SK-N-SH (cell line): Measurements from ENCODE around the gene DECR2. TPM values are rescaled to one million over a fixed set of nuclear protein-coding genes. Genes with fewer than 3 reads are reported as not detected.

Source experiments
- CTCF ChIA-PET: fragments of 300-600, 350-600 bp; formaldehyde crosslinking; extraction: SDS; loops from one replicate; lab custom pipeline; 2021; lab: Yijun Ruan, JAX
- POLR2A ChIA-PET: fragments of 350-600 bp; sonication (Branson Sonifier 250); formaldehyde crosslinking; extraction: SDS; loops from one replicate; lab custom pipeline; 2020; ENCODE audit warnings: antibody characterized with exemption, inconsistent platforms; lab: Yijun Ruan, JAX
- DNase-seq: peaks from one replicate; pipeline ENCODE4 v3.0.0; 2012
- H2AFZ ChIP-seq: fragments of 200-600 bp; sonication (generic); 2 replicates; pipeline ENCODE4 v1.8.1; 2016; ENCODE audit warnings: antibody characterized with exemption, mild to moderate bottlenecking, low read depth
- H3F3A ChIP-seq: fragments of 200-600 bp; sonication (generic); replicated peaks from 2 replicates; pipeline ENCODE3; 2016; ENCODE audit warnings: antibody characterized with exemption, mild to moderate bottlenecking; ENCODE audit not compliant: insufficient read depth
- H3K27ac ChIP-seq, 2 experiments: fragments of 200-500 bp in 1 of 2; fragments of 200-600 bp in 1 of 2; sonication (Bioruptor generic) in 1 of 2; sonication (generic), shearing (Covaris generic) in 1 of 2; 2 replicates each; pipeline versions ENCODE4 v1.5.1 to v1.6.1; 2014 to 2016; ENCODE audit warnings: low read depth in 2 of 2, inconsistent platforms in 1 of 2, low read length in 1 of 2, mild to moderate bottlenecking in 1 of 2, mixed read lengths in 1 of 2
- H3K27me3 ChIP-seq: fragments of 200-600 bp; sonication (generic), shearing (Covaris generic); 2 replicates; pipeline ENCODE4 v1.6.1; 2016; ENCODE audit warnings: mixed run types; ENCODE audit not compliant: insufficient read depth
- H3K36me3 ChIP-seq, 2 experiments: fragments of 200-500 bp in 1 of 2; fragments of 200-600 bp in 1 of 2; sonication (Bioruptor generic) in 1 of 2; sonication (generic) in 1 of 2; replicated peaks in 1 of 2; 2 replicates each; pipeline versions ENCODE3 to v1.5.1; 2014 to 2016; ENCODE audit warnings: low read length in 1 of 2, mild to moderate bottlenecking in 1 of 2; ENCODE audit not compliant: insufficient read depth in 2 of 2, control insufficient read depth in 1 of 2
- H3K4me1 ChIP-seq, 2 experiments: fragments of 200-500 bp in 1 of 2; fragments of 200-600 bp in 1 of 2; sonication (Bioruptor generic) in 1 of 2; sonication (generic), shearing (Covaris generic) in 1 of 2; 2 replicates each; pipeline versions ENCODE4 v1.5.1 to v1.6.1; 2014 to 2016; ENCODE audit warnings: low read depth in 1 of 2, low read length in 1 of 2, mixed run types in 1 of 2; ENCODE audit not compliant: insufficient read depth in 2 of 2, control insufficient read depth in 1 of 2
- H3K4me2 ChIP-seq: fragments of 200-600 bp; sonication (generic), shearing (Covaris generic); 2 replicates; pipeline ENCODE4 v1.6.1; 2017; ENCODE audit warnings: mixed run types
- H3K4me3 ChIP-seq, 2 experiments: fragments of 200-500 bp in 1 of 2; fragments of 200-600 bp in 1 of 2; sonication (Bioruptor generic) in 1 of 2; sonication (generic), shearing (Covaris generic) in 1 of 2; 2 replicates each; pipeline versions ENCODE4 v1.5.1 to v1.8.1; 2014 to 2016; ENCODE audit warnings: low read depth in 2 of 2, inconsistent platforms in 1 of 2, low read length in 1 of 2, mild to moderate bottlenecking in 1 of 2, mixed read lengths in 1 of 2, moderate library complexity in 1 of 2
- H3K79me2 ChIP-seq: fragments of 200-600 bp; sonication (generic); 2 replicates; pipeline ENCODE4 v1.8.1; 2017; ENCODE audit warnings: mild to moderate bottlenecking; ENCODE audit not compliant: insufficient read depth
- H3K9ac ChIP-seq: fragments of 200-600 bp; sonication (generic); 2 replicates; pipeline ENCODE4 v1.6.1; 2017; ENCODE audit warnings: mixed run types
- H3K9me2 ChIP-seq: fragments of 200-600 bp; sonication (generic); 2 replicates; pipeline ENCODE4 v1.6.1; 2017; ENCODE audit warnings: mixed run types
- H3K9me3 ChIP-seq: fragments of 200-600 bp; sonication (generic); 2 replicates; pipeline ENCODE4 v1.6.1; 2017; ENCODE audit warnings: mixed run types, mild to moderate bottlenecking, moderate library complexity
- H4K20me1 ChIP-seq: fragments of 200-600 bp; sonication (generic); 2 replicates; pipeline ENCODE4 v1.6.1; 2017; ENCODE audit warnings: mild to moderate bottlenecking, mixed run types; ENCODE audit not compliant: insufficient read depth
- CHD2 ChIP-seq: fragments of 150-350 bp; IDR thresholded peaks from 2 replicates; pipeline ENCODE4 v1.6.1; 2018; ENCODE audit warnings: low read length; ENCODE audit not compliant: partially characterized antibody
- ELF1 ChIP-seq: IDR thresholded peaks from 2 replicates; pipeline ENCODE4 v1.4.0; 2012
- EP300 ChIP-seq, 2 experiments: IDR thresholded peaks; 2 replicates each; pipeline versions ENCODE4 v1.4.0 to v1.6.1; 2012; ENCODE audit warnings: borderline replicate concordance in 1 of 2, low read depth in 1 of 2, low read length in 1 of 2
- FOSL2 ChIP-seq: IDR thresholded peaks from 2 replicates; pipeline ENCODE4 v1.4.0; 2012; ENCODE audit warnings: low read depth, mild to moderate bottlenecking, moderate library complexity, borderline replicate concordance
- FOXM1 ChIP-seq: IDR thresholded peaks from 2 replicates; pipeline ENCODE4 v1.4.0; 2012; ENCODE audit warnings: low read depth, mild to moderate bottlenecking
- GABPA ChIP-seq: IDR thresholded peaks from 2 replicates; pipeline ENCODE4 v1.4.0; 2012; ENCODE audit warnings: low read depth, mild to moderate bottlenecking
- JUND ChIP-seq: IDR thresholded peaks from 2 replicates; pipeline ENCODE4 v1.4.0; 2012
- MAX ChIP-seq: IDR thresholded peaks from 2 replicates; pipeline ENCODE4 v1.4.0; 2012; ENCODE audit warnings: low read depth
- NRF1 ChIP-seq: IDR thresholded peaks from 2 replicates; pipeline ENCODE4 v1.6.1; 2012; ENCODE audit warnings: low read depth, mild to moderate bottlenecking, low read length
- POLR2AphosphoS5 ChIP-seq: IDR thresholded peaks from 2 replicates; pipeline ENCODE4 v1.6.1; 2012; ENCODE audit warnings: low read depth, low read length
- RAD21 ChIP-seq: IDR thresholded peaks from 2 replicates; pipeline ENCODE4 v1.6.1; 2012; ENCODE audit warnings: mild to moderate bottlenecking, low read length
- REST ChIP-seq: IDR thresholded peaks from 2 replicates; pipeline ENCODE4 v1.6.1; 2012; ENCODE audit warnings: mild to moderate bottlenecking, low read depth, low read length, moderate library complexity
- SIN3A ChIP-seq: IDR thresholded peaks from 2 replicates; pipeline ENCODE4 v1.6.1; 2012; ENCODE audit warnings: low read depth, mild to moderate bottlenecking, low read length, moderate library complexity, borderline replicate concordance
- SMC3 ChIP-seq: IDR thresholded peaks from 2 replicates; pipeline ENCODE4 v1.6.1; 2012; ENCODE audit warnings: low read depth, low read length, improper control_type of control experiment
- USF2 ChIP-seq: fragments of 150-350 bp; IDR thresholded peaks from 2 replicates; pipeline ENCODE4 v1.6.1; 2017; ENCODE audit warnings: antibody characterized with exemption, low read length, low read depth, borderline replicate concordance
- YY1 ChIP-seq: IDR thresholded peaks from 2 replicates; pipeline ENCODE4 v1.4.0; 2012; ENCODE audit warnings: low read depth, mild to moderate bottlenecking
- WGBS: methylation state at CpG from one replicate; pipeline ENCODE4 v1.1.6; 2017; ENCODE audit warnings: low lambda C conversion rate; 5-methylcytosine and 5-hydroxymethylcytosine counted together
- polyA plus RNA-seq, 3 experiments: library from polyadenylated mRNA; depleted of rRNA; stranded (reverse); fragments of >200 nt; gene quantifications; 2 replicates each; pipeline ENCODE4 v1.2.3, GENCODE V29; 2012

The DECR2 gene
- polyA plus RNA-seq, 1 of the 3 experiments (the other 2 are of a cell fraction): 53.0 TPM

- no peak for DNase-seq
- no peaks in the 10 kb centered on the region for H3K27me3 ChIP-seq
- H3K4me2 ChIP-seq: no peak overlapping the region
- no peak overlapping the region for H2AFZ ChIP-seq
- H3F3A ChIP-seq: peaks cover 8% of the 10 kb centered on the region
- ChIA-PET CTCF (interaction anchor here (0.9 to 4.8 kb wide), 7 partner anchors 11 to 300 kb away, joined by 3 to 74 read pairs (median 4); partner anchors contain the start of gene HBQ1), POLR2A (interaction anchor here (0.7 kb wide), 1 partner anchor 8 kb away, joined by 3 read pairs; no protein-coding TSS in a partner anchor)
- peaks cover 2 to 20% of the 10 kb centered on the region in 2 experiments for H3K36me3 ChIP-seq
- no peaks in the 10 kb centered on the region; the same call in 1 of the 2 replicates for H3K79me2 ChIP-seq
- H4K20me1 ChIP-seq: no peaks in the 10 kb centered on the region
- TF ChIP-seq EP300 (IDR thresholded peaks at IDR 0.05; ENCODE audit: borderline replicate concordance in 1 of 2, low read depth in 1 of 2, low read length in 1 of 2): no peak
- no peak for TF ChIP-seq FOSL2
- no peak for TF ChIP-seq ELF1
- no peak for TF ChIP-seq SIN3A
- TF ChIP-seq USF2: no peak
- TF ChIP-seq RAD21: no peak
- no peak for TF ChIP-seq JUND
- TF ChIP-seq CHD2: no peak
- TF ChIP-seq GABPA: no peak
- TF ChIP-seq MAX: no peak
- no peak for TF ChIP-seq FOXM1
- WGBS: 73% methylated on average over 13 of the region's 19 CpGs
- H3K9me2 ChIP-seq: no peaks in the 10 kb centered on the region
- no peak overlapping the region for H3K4me3 ChIP-seq
- peaks cover 7 to 30% of the 10 kb centered on the region in 2 experiments; a peak in 2 of 4 replicates for H3K4me1 ChIP-seq
- no peak overlapping the region for H3K9ac ChIP-seq
- no peaks in the 10 kb centered on the region for H3K9me3 ChIP-seq
- H3K27ac ChIP-seq: no peak overlapping the region
These were observed 36.8 kb upstream of the DECR2 start for GRCh38 chr16:364595-365491.

- no peak overlapping the region for H3K9ac ChIP-seq
- no peak overlapping the region for H3K4me2 ChIP-seq
- no peaks in the 10 kb centered on the region; the same call in 1 of the 2 replicates for H3K79me2 ChIP-seq
- H3F3A ChIP-seq: peaks cover 12% of the 10 kb centered on the region
- no peak for TF ChIP-seq REST
- TF ChIP-seq YY1: no peak
- TF ChIP-seq SMC3: no peak
- TF ChIP-seq FOSL2: no peak
- no peak for TF ChIP-seq POLR2AphosphoS5
- no peak for TF ChIP-seq NRF1
- no peak for TF ChIP-seq SIN3A
- TF ChIP-seq RAD21: no peak
- no peak for TF ChIP-seq MAX
- H3K36me3 ChIP-seq: peaks cover 2 to 23% of the 10 kb centered on the region in 2 experiments
- H3K4me3 ChIP-seq: no peak overlapping the region
- DNase-seq: no peak
- H3K9me3 ChIP-seq: no peaks in the 10 kb centered on the region
- WGBS: 75% methylated on average over 4 of the region's 10 CpGs
- H3K9me2 ChIP-seq: no peaks in the 10 kb centered on the region
- H3K4me1 ChIP-seq: peaks cover 8 to 38% of the 10 kb centered on the region in 2 experiments; a peak in 2 of 4 replicates
- no peaks in the 10 kb centered on the region for H4K20me1 ChIP-seq
- POLR2A ChIA-PET: no interaction called here
- no peak overlapping the region for H2AFZ ChIP-seq
- CTCF ChIA-PET: interaction anchor here (0.8 to 1.6 kb wide), 2 partner anchors 8 to 301 kb away, joined by 3 to 4 read pairs; no protein-coding TSS in a partner anchor
- H3K27me3 ChIP-seq: no peaks in the 10 kb centered on the region
- no peak overlapping the region for H3K27ac ChIP-seq
These were observed 35.2 kb upstream of the DECR2 start for GRCh38 chr16:366476-366875.
